Dermis blood vessel endothelial cell (primary cell): ENCODE measurements around the gene ING5. TPM values are rescaled to one million over a fixed set of nuclear protein-coding genes. Genes with fewer than 3 reads are reported as not detected.

Experiments
- DNase-seq: peaks from one replicate; pipeline ENCODE4 v3.0.0; 2010
- total RNA-seq: library from RNA; depleted of rRNA; stranded (reverse); fragments of >200 nt; gene quantifications from 2 replicates; pipeline ENCODE4 v1.2.3, GENCODE V29; 2014

ING5 gene
- total RNA-seq, 1 donor from 2014 or later, result 24.8 TPM

GRCh38 chr2:241708879-241709278 lies 7.0 kb downstream of the ING5 start:
- no peak for DNase-seq

- no peak for DNase-seq
Measured at GRCh38 chr2:241719093-241719492, 17.3 kb downstream of the ING5 start.

GRCh38 chr2:241720099-241720498 lies 18.3 kb downstream of the ING5 start:
- no peak for DNase-seq

GRCh38 chr2:241720560-241720959 lies 18.7 kb downstream of the ING5 start:
- no peak for DNase-seq

- no peak for DNase-seq
Measured at GRCh38 chr2:241721852-241722251, 20.0 kb downstream of the ING5 start.

GRCh38 chr2:241722896-241723454 lies 21.1 kb downstream of the ING5 start:
- DNase-seq, result no peak

GRCh38 chr2:241724259-241724974 lies 22.6 kb downstream of the ING5 start:
- peak; percentile 32 for DNase-seq

GRCh38 chr2:241724975-241725870 lies 23.4 kb downstream of the ING5 start:
- DNase-seq, result no peak

- DNase-seq, result no peak
Measured at GRCh38 chr2:241726459-241726858, 24.6 kb downstream of the ING5 start.

GRCh38 chr2:241728000-241728399 lies 26.2 kb downstream of the ING5 start:
- no peak for DNase-seq

GRCh38 chr2:241728627-241729026 lies 26.8 kb downstream of the ING5 start:
- no peak for DNase-seq

- no peak for DNase-seq
Measured at GRCh38 chr2:241729868-241730267, 28.0 kb downstream of the ING5 start.

GRCh38 chr2:241730671-241731293 lies 28.9 kb downstream of the ING5 start:
- DNase-seq, result peak; percentile 74

GRCh38 chr2:241732513-241733186 lies 30.8 kb downstream of the ING5 start:
- DNase-seq, result peak; percentile 65

- no peak for DNase-seq
Measured at GRCh38 chr2:241733391-241734207, 31.8 kb downstream of the ING5 start.

GRCh38 chr2:241734208-241734466 lies 32.3 kb downstream of the ING5 start:
- no peak for DNase-seq

- DNase-seq, result peak; percentile 89
Measured at GRCh38 chr2:241734467-241735208, 32.8 kb downstream of the ING5 start, which contains the start of gene D2HGDH. TSS of gene D2HGDH (plus strand) at chr2:241734630. CDS start at chr2:241735225, 595 bp downstream.

GRCh38 chr2:241736111-241736510 lies 34.3 kb downstream of the ING5 start:
- DNase-seq, result no peak

- DNase-seq, result no peak
Measured at GRCh38 chr2:241738040-241738686, 36.3 kb downstream of the ING5 start.

- no peak for DNase-seq
Measured at GRCh38 chr2:241739177-241739576, 37.3 kb downstream of the ING5 start.
